Loucy (cell line): ENCODE measurements around the gene NEK4.

Experiments
- H2AFZ ChIP-seq: fragments of 200-600 bp; sonication (generic); 2 replicates; pipeline ENCODE4 v1.6.0; 2016; ENCODE audit warnings: antibody characterized with exemption, mild to moderate bottlenecking, low read length, moderate library complexity
- H3F3A ChIP-seq: fragments of 200-600 bp; 2 replicates; pipeline ENCODE4 v1.6.0; 2016; ENCODE audit warnings: antibody characterized with exemption, low read depth, mild to moderate bottlenecking
- H3K27me3 ChIP-seq: fragments of 200-600 bp; sonication (generic); 2 replicates; pipeline ENCODE4 v1.6.1; 2014; ENCODE audit warnings: low read length, mild to moderate bottlenecking; ENCODE audit not compliant: insufficient read depth, poor library complexity, severe bottlenecking
- H3K36me3 ChIP-seq: fragments of 200-600 bp; sonication (generic); 2 replicates; pipeline ENCODE4 v1.6.1; 2016; ENCODE audit warnings: low read length; ENCODE audit not compliant: insufficient read depth
- H3K4me1 ChIP-seq: fragments of 200-600 bp; sonication (generic); 2 replicates; pipeline ENCODE4 v1.5.1; 2014; ENCODE audit warnings: low read length, mild to moderate bottlenecking; ENCODE audit not compliant: insufficient read depth, poor library complexity, severe bottlenecking
- H3K4me2 ChIP-seq: fragments of 200-600 bp; sonication (generic); 2 replicates; pipeline ENCODE4 v1.6.0; 2014; ENCODE audit warnings: antibody characterized with exemption, low read length, low read depth, mild to moderate bottlenecking; ENCODE audit not compliant: poor library complexity, severe bottlenecking
- H3K4me3 ChIP-seq: fragments of 200-600 bp; sonication (generic); 2 replicates; pipeline ENCODE4 v1.5.1; 2014; ENCODE audit warnings: low read length, mild to moderate bottlenecking, mixed read lengths; ENCODE audit not compliant: poor library complexity, severe bottlenecking
- H3K79me2 ChIP-seq: fragments of 200-600 bp; sonication (generic); 2 replicates; pipeline ENCODE4 v1.6.1; 2014; ENCODE audit warnings: low read length; ENCODE audit not compliant: insufficient read depth
- H3K9ac ChIP-seq: fragments of 200-600 bp; sonication (generic); 2 replicates; pipeline ENCODE4 v1.6.0; 2014; ENCODE audit warnings: mild to moderate bottlenecking, low read depth, low read length, moderate library complexity; ENCODE audit not compliant: poor library complexity, severe bottlenecking
- H3K9me2 ChIP-seq: fragments of 200-600 bp; sonication (generic); replicated peaks from 2 replicates; pipeline ENCODE4 v1.6.1; 2016; ENCODE audit warnings: low read depth, low read length, mixed read lengths
- H3K9me3 ChIP-seq: fragments of 200-600 bp; sonication (generic); 2 replicates; pipeline ENCODE4 v1.6.1; 2014; ENCODE audit warnings: mild to moderate bottlenecking, antibody characterized with exemption, low read length, low read depth; ENCODE audit not compliant: insufficient read depth
- H4K20me1 ChIP-seq: fragments of 200-600 bp; sonication (generic); 2 replicates; pipeline ENCODE4 v1.6.0; 2014; ENCODE audit warnings: antibody characterized with exemption, low read length, mild to moderate bottlenecking; ENCODE audit not compliant: insufficient read depth, poor library complexity, severe bottlenecking
- CTCF ChIP-seq: fragments of 200-600 bp; sonication (generic); conservative IDR thresholded peaks from 2 replicates; pipeline ENCODE4 v1.5.1; 2014; ENCODE audit warnings: mild to moderate bottlenecking, antibody characterized with exemption, low read length
- EZH2phosphoT487 ChIP-seq: fragments of 200-600 bp; IDR thresholded peaks from 2 replicates; pipeline ENCODE4 v1.6.1; 2018; ENCODE audit warnings: antibody characterized with exemption, mild to moderate bottlenecking, moderate library complexity, borderline replicate concordance

The NEK4 gene

GRCh38 chr3:52798376-52798977 lies 27.7 kb upstream of the NEK4 start:
- H3K4me1 ChIP-seq, result no peaks in the 10 kb centered on the region
- no peak overlapping the region for H3K4me3 ChIP-seq
- no peaks in the 10 kb centered on the region for H3K36me3 ChIP-seq
- H2AFZ ChIP-seq, result no peak overlapping the region
- H3F3A ChIP-seq, result no peaks in the 10 kb centered on the region
- no peak overlapping the region for H3K9ac ChIP-seq
- H3K79me2 ChIP-seq, result no peaks in the 10 kb centered on the region
- TF ChIP-seq EZH2phosphoT487 (no peak), CTCF (no peak)
- H3K9me2 ChIP-seq, result no peaks in the 10 kb centered on the region
- H3K4me2 ChIP-seq, result no peak overlapping the region
- H3K27me3 ChIP-seq, result no peaks in the 10 kb centered on the region
- H4K20me1 ChIP-seq, result no peaks in the 10 kb centered on the region
- no peaks in the 10 kb centered on the region for H3K9me3 ChIP-seq

GRCh38 chr3:52796411-52796810 lies 25.7 kb upstream of the NEK4 start:
- H3K9me3 ChIP-seq, result no peaks in the 10 kb centered on the region
- H3F3A ChIP-seq, result no peaks in the 10 kb centered on the region
- no peak overlapping the region for H3K4me3 ChIP-seq
- H3K36me3 ChIP-seq, result no peaks in the 10 kb centered on the region
- H4K20me1 ChIP-seq, result no peaks in the 10 kb centered on the region
- no peak for TF ChIP-seq CTCF
- no peak for TF ChIP-seq EZH2phosphoT487
- no peaks in the 10 kb centered on the region for H3K4me1 ChIP-seq
- no peaks in the 10 kb centered on the region for H3K27me3 ChIP-seq
- H3K4me2 ChIP-seq, result no peak overlapping the region
- no peaks in the 10 kb centered on the region for H3K79me2 ChIP-seq
- no peak overlapping the region for H3K9ac ChIP-seq
- no peaks in the 10 kb centered on the region for H3K9me2 ChIP-seq
- no peak overlapping the region for H2AFZ ChIP-seq

- TF ChIP-seq CTCF (no peak), EZH2phosphoT487 (no peak)
- Histone ChIP-seq H3K79me2 (no peaks in the 10 kb centered on the region), H4K20me1 (no peaks in the 10 kb centered on the region), H3K4me1 (no peaks in the 10 kb centered on the region), H3K9me2 (no peaks in the 10 kb centered on the region), H3K36me3 (no peaks in the 10 kb centered on the region), H3K4me2 (no peak overlapping the region), H3K27me3 (no peaks in the 10 kb centered on the region), H3K9ac (no peak overlapping the region), H3F3A (no peaks in the 10 kb centered on the region), H3K9me3 (no peaks in the 10 kb centered on the region), H2AFZ (no peak overlapping the region), H3K4me3 (no peak overlapping the region)
Measured at GRCh38 chr3:52795298-52795900, 24.7 kb upstream of the NEK4 start.
